GM12873 (cell line): Measurements from ENCODE around the gene KCNE4.

Source experiments
- TF ChIP-seq, protein P1 (sequence below): IDR thresholded peaks from 2 replicates; pipeline ENCODE4 v1.5.1; 2012; ENCODE audit warnings: low read depth, mild to moderate bottlenecking, moderate library complexity, low read length, control low read depth; ENCODE audit not compliant: insufficient read depth; ENCODE audit errors: missing control alignments

The KCNE4 gene

DNA sequence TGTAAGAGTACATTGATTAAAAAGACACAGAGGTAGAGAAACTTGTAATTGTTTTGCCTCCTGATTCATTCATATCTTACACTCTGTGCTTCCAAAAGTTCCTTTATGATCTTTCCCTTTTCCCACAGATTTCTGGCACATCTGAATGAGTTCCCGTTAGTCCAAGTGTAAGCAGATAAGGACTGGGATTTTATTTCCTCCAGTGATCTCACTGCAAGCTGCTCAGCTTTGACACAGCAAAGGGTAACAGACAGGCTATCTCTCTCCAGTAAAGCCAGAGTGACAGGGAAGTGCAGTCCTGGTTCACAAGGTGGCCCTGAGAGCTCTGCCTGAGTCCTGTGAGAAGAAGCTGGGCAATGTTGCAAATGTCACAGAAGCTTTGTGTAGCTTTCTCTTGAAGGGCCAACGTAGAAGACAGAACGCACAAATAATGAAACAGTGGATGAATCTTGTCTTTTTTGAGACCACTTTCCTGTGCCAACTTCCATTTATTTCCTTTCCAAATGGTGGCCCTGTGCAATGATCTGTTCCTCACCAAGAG, 32.5 kb upstream of the KCNE4 start:
- TF ChIP-seq, protein P1, sequence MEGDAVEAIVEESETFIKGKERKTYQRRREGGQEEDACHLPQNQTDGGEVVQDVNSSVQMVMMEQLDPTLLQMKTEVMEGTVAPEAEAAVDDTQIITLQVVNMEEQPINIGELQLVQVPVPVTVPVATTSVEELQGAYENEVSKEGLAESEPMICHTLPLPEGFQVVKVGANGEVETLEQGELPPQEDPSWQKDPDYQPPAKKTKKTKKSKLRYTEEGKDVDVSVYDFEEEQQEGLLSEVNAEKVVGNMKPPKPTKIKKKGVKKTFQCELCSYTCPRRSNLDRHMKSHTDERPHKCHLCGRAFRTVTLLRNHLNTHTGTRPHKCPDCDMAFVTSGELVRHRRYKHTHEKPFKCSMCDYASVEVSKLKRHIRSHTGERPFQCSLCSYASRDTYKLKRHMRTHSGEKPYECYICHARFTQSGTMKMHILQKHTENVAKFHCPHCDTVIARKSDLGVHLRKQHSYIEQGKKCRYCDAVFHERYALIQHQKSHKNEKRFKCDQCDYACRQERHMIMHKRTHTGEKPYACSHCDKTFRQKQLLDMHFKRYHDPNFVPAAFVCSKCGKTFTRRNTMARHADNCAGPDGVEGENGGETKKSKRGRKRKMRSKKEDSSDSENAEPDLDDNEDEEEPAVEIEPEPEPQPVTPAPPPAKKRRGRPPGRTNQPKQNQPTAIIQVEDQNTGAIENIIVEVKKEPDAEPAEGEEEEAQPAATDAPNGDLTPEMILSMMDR = no peak

DNA sequence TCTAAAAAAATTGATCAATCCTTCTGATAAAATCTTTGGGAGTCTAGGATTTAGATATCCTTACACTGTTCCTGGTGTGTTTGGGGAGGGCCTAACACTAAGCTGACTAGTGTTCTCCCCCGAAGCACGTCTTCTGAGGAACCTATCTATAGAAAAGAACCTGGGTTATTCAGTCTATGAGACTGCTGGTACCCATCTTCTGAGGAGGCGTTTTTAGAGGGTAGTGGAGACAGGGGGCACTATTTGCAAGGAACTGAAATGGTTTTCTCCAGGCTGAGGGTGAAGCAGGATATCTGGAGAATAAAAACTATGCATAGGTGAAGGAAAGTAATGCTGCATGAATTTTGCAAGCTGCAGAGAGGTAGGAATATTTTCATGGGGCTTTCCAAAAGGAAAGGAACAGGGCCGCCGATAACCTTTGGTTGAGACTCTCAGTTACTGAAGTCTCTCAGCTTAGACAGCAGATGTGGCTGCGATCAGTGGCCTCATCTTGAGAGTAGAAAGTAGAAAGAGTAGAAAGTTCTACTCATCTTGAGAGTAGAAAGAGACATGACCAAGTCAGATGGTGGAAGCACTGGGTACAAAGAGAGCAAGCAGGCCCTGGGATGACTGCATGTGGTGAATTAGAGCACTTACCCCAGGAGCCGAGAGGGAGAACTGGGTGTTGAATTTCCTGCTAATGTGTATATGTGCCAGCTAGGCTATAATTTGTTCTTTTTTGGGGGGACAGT, 31.8 kb upstream of the KCNE4 start:
- TF ChIP-seq, protein P1 = no peak

DNA sequence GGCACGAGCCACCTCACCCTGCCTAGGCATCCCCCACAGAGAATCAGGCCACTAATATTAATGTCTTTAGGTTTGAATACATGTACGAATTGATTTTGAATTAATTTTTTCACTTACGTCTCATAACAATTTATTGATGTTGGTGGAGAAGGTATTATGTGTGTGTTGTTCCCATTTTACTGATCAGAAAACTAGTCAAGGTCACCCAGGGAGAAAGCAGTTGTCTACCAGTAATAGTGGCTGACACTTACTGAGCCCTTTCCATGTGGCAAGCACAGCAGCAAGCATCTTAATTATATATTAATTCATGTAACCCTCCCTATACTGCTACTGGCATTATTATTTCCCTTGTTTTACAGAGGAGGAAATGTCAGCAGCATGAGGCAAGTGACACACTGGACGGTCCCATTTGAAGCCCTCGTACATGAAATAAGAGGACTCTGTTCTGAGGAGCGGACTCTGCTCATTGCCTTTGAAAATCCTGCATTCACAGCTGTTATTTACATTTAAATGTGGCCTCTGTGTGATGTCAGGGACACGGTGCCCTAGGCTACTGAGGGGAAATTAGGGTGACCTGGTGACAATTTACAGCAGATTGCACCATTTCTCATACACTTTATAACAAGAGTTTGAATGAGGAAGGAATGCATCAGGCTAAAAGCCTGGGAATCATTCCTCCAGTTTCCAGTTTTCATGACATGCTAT, 30.9 kb upstream of the KCNE4 start:
- TF ChIP-seq, protein P1 = no peak

DNA sequence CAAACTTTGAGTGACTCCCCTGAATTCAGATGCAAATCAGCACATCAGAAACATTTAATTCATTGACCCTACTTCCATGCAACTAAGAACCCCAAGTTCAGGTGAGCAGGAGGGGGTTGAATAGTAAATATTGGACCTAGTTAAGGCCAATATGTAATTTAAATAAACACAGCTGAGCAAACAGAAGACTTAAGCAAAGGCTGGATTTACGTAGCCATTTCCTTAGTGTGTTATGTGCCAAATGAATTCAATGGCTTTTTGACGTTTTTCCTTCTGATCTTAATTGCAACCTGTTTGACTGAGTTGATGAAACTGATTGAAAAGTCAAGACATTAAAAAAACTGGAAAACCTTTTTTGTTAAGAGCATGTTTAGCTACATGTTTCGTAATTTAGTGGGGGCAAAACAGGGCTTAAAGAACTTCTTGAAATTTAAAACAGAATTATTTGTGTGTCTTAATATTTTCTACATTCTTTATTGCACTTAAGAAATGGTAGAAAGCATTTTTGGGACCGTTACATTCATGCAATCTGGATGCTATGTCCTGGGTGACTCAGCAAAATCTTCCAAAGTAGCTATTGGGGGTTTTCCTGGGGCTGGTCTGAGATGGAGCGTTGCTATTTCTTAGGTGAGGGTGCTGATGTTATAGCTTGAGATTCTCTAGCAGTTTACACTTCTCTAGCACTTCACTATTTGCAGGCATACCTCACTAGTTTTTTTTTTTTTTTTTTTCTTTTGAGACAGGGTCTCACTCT, 25.5 kb upstream of the KCNE4 start:
- TF ChIP-seq, protein P1 = no peak

DNA sequence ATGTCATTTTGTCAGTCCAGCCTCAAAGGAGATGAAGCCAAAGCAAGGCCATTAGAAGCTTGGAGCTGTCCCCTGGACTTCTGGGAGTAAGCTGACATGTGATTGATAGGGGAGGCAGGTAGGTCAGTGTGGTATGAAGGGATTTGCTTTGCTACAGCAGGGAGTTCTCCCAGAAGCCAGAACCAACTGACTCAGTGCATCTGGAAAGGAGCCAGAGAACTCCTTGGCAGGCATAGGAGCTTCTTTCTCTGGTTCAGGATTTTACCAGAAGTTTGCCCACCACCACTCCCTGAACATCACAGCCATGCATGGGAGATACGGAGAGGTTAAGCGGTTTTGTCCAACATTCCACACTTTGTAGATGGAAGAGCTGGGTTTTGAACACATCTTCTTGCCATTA, 24.5 kb upstream of the KCNE4 start:
- TF ChIP-seq, protein P1 = no peak

DNA sequence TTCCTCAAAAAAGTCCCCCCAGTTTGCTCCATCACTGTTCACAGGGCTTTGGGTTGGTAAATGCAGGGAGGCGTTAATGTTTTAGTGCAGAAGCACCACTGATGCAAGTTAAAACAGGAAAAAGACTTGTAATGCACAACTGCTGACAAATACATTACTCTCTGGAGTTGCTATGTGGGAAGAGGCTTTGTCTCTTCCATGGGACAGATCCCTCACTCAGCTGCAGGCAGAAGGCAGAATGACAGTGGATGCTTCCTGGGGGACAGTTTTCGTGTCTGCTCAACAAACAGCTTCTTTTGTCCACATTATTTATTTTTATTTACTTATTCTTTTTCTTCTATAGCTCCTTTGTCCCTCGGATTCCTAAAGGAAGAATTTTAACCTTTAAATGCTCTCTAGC, 22.7 kb upstream of the KCNE4 start:
- TF ChIP-seq, protein P1 = no peak
